HG03432 (cell line): Measurements from ENCODE around the gene DIPK1A.
"Not testable (repeated sequence)": the region's sequence is repeated elsewhere in the genome, so short reads cannot be mapped to it uniquely, and the experiment has no call there.

ENCODE experiments used
- ATAC-seq: cut with Tn5 transposase; IDR thresholded peaks from one replicate; pipeline ENCODE4 v1.9.1; 2021; ENCODE audit warnings: mild to moderate bottlenecking, moderate library complexity; ENCODE audit not compliant: unreplicated experiment

The DIPK1A gene

DNA sequence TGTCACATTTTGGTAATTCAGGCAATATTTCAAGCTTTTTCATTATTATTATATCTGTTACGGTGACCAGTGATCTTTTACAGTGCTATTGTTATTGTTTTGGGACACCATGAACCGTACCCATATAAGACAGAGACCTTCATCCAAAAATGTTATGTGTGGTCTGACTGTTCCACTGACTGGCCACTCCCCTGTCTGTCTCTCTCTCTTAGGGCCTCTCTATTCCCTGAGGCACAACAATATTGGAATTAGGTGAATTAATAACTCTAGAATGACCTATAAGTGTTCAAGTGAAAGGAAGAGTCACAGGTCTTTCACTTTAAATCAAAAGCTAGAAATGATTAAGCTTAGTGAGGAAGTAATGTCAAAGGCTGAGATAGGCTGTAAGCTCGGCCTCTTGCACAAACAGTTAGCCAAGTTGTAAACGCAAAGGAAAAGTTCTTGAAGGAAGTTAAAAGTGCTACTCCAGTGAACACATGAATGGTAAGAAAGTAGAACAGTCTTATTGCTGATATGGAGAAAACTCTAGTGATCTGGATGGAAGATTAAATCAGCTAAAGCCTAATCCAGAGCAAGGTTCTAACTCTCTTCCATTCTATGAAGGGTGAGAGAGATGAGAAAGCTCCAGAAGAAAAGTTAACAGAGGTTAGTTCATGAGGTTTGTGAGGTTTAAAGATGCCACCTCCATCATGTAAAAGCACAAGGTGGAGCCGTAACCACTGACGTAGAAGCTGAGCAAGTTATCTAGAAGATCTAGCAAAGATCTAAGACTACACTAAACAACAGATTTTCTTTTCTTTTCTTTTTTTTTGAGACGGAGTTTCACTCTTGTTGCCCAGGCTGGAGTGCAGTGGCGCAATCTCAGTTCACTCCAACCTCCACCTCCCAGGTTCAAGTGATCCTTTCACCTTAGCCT, 19.7 kb upstream of the DIPK1A start:
- ATAC-seq: peak; percentile 67

DNA sequence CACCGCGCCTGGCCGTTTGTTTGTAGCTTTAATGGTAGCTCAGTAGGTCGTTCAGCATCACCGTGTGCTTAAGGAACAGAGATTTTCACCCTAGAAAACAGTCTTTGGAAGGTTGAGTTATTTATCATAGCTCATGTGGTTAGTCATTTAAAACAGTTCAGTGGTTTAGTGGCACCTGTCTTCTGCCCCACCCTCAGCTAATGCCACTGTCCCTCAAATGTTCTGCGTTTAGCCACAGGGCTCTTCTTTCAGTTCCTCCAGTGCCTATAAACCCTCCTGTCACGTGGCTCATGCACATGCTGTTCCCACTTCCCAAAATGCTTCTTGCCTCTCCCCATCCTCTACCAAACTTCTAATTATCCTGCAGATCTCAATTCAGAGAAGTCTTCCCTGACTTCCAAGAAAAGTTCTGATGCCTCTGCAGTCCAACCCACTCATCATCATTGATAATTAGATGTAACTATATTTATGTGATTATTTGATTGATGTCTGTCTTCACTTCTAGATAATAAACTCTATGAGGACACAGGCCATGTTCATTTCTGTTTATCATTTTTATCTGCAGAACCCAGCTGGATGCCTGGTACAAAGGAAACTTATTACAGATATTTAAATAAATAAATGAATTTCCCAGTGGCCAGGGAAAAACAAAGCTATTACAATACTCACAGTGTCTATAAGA, 14.4 kb upstream of the DIPK1A start:
- peak; percentile 82 for ATAC-seq

- ATAC-seq: not testable (repeated sequence)
Measured at GRCh38 chr1:92974112-92974511, 12.8 kb upstream of the DIPK1A start.

DNA sequence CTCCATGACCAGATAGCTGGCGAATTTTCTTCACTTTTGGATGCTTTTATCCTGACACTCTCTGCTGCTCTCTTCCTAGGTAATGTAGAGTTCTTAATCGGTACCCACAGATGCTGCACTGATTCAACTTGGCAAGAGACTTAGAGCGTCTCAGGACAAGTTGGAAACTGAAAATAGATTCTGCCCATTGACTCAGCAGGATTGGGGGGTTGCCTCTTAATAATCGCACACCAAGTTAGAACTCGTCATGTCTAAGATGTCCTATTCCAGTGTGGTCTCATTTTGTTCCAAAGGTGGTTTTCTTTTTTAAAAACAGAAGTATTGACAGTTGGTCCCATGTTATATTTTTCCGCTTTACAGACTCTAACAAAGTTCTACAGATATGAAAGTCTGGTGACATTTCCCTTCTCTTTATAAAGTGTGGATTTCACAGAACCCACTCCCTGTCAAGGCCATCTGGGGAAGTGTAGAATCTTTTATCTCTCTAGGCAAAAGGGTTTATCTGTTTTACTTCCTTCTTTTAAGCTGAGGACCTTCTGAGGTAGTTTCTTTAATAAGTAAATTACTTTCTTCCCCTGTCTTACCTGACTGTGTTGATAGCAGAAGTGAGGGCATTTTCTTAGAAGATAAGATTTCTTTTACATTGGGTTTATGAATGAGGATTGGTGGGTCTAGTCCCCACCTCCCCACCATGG, 12.1 kb upstream of the DIPK1A start:
- no peak for ATAC-seq

DNA sequence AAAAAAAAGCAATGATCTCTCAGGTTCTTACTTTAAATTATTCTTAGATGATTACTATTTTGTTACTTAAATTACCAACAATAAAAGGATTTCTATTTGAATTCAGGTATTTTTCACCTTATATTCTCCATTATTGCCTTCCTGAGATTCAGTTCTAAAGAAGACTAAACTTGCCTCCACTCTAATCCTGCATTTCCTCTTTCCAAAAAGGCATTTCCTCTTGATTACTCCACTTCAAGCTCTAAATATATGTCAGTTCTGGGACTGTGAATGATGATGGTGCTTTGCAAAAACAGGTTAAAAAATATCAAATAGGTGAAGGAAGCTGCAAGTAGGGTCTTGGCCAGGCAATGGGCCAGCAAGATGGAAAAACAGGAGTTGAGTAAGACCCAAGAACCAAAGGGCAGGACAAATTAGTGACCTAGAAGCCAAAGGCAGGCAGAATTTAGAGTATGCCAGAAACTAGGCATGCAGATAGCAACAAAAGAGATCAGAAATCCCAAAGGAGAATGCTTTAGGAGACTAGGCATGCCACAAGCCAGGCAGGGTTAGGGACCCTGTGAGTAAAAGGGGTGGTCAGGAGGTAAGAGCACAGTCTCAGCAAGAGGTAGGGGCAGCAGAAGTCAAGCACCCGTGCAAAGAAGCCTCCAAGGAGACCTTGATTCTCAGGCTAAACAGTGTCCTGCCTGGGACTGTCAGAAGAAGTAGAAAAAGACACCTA, 11.3 kb upstream of the DIPK1A start:
- no peak for ATAC-seq

DNA sequence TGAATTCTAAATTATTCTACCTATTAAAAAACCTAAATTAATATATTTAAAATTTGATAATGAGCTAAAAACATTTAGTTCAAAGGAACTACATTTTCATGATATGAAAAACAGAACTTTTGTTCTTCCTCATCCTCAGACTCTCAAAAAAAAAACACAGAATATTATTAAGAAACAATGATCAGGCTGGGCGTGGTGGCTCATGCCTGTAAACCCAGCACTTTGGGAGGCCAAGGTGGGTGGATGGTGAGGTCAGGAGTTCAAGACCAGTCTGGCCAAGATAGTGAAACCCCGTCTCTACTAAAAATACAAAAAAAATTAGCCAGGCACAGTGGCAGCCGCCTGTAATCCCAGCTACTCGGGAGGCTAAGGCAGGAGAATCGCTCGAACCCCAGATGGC, 10.7 kb upstream of the DIPK1A start:
- not testable (repeated sequence) for ATAC-seq

- ATAC-seq: no peak
Measured at GRCh38 chr1:92970990-92971689, 9.9 kb upstream of the DIPK1A start.

DNA sequence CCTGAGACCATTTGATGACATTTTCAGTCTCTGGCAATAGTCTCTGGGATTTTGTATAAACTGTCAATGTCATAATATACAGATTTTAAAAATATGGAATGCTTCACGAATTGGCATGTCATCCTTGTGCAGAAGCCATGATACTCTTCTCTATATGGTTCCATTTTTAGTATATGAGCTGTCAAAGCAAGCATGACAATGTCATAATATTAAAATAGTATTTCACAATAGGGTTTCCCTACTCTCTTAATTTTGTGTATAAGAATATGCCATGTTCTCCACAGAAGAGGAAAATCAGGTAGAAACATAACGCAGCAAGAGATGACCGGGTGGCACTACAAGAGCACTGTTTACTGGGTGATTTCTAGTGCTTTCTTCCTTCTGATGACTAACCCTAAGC, 8.3 kb upstream of the DIPK1A start:
- ATAC-seq: no peak

- peak; percentile 70 for ATAC-seq
Measured at GRCh38 chr1:92968138-92969032, 7.1 kb upstream of the DIPK1A start.

GRCh38 chr1:92964998-92965397, 3.7 kb upstream of the DIPK1A start:
- ATAC-seq: no peak

GRCh38 chr1:92964316-92964715, 3.1 kb upstream of the DIPK1A start:
- no peak for ATAC-seq

DNA sequence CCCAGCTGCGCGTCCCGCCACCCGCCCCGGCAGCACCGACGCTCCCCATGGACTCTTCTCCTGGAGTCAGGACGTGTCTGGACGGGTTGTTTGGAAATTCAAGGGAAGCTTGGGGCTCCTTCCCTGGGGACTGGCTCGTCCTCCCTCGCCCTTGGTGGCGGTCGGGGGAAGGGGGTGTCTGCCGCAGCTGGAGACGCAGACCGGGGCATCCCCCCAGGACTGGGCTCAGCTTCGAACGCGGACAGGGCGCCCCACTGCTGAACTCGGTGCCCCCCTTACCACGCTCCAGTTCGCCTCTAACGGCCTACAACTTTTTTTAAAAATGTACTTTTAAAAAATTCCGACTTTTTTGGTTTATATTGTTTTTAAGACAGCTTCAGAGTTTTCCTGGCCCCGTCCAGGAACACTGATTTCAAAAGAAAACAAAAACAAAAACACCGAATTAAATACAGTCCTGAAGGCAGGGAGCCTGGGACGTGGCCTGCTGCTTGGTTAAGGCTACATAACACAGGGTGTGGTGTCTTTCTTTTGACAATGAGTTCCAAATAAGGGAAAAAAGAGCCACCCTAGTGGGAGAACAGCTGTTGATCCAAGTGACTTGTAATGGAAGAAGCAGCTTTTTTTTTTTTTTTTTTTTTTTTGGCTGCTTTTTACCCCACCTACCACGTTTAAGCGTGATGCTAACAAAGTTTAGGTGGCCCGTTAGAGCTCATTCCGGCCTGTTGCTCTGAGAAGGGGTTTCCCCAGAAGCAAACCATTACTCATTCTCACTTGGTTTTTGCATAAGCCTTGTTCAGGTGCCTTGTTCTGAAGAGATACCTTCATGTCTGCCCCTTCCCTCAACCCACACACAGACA, 862 bp upstream of the DIPK1A start:
- peak; percentile 49 for ATAC-seq

DNA sequence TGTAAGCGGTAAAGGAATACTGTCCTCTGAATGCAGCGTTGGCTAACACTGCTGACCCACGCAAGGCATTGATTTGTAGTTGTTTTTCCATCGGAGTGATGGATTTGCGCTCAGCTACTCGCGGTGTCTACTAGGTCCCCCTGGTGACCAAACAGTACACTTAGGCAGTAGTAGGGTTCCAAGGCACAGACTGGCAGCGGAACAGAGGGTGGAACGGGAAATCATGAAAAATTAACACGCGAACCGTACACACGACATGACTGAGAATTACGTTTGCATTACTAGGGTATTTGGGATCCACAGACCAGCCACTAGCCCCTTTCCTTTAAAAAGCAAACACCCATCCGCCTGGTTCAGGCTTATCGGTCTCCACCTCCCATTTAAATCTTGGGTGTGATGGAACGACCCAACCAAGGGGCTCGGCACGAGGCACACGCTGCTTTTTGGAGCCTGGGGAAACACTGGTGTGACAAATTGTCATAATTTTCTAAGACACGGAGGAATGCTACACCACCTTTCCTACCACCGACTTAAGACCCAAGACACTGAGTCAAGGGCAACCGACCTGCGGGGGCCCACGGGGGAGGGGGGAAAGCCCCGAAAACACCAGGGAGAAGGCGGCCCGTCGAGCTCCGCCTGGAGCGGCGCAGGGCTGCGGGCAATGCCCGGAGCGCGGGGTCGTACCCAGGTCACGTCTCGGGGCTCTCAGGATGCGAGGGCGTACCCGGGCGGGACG, 699 bp downstream of the DIPK1A start:
- peak; percentile 39 for ATAC-seq

DNA sequence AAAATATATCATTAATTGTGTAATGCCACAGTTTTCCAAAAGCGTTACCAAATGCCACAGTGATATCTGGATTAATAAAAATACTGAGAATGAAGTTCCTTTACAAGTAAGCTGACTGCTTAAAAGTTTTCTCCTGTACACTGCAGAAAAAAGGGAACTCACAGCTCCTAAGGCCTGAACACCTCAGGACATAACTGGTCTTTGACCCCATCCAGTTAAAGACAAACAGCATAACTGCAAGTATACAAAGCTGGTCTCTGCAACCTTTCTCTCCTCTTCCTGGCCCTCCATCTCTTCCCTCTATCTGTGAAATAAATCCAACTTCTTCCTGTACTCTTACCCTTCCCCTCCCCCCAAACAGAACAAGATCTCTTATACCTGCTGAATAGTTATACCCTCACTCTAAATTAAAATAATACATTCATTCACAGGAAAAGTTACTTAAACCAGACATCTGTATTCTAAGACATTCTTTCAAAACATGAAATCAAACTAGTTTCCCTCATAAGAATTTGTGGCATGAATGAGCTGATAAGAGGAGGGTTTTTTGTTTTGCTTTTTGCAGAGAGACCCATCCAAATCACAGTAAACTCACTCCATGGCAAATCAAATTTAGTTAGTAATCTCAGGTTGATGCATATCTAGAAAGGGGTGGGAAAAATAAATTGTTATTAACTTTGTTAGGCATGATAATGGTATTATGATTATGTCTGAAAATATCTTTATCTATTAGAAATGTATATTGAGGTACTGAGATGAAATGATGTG, 2.9 kb downstream of the DIPK1A start:
- no peak for ATAC-seq

- ATAC-seq: no peak
Measured at GRCh38 chr1:92957030-92957734, 4.1 kb downstream of the DIPK1A start.

DNA sequence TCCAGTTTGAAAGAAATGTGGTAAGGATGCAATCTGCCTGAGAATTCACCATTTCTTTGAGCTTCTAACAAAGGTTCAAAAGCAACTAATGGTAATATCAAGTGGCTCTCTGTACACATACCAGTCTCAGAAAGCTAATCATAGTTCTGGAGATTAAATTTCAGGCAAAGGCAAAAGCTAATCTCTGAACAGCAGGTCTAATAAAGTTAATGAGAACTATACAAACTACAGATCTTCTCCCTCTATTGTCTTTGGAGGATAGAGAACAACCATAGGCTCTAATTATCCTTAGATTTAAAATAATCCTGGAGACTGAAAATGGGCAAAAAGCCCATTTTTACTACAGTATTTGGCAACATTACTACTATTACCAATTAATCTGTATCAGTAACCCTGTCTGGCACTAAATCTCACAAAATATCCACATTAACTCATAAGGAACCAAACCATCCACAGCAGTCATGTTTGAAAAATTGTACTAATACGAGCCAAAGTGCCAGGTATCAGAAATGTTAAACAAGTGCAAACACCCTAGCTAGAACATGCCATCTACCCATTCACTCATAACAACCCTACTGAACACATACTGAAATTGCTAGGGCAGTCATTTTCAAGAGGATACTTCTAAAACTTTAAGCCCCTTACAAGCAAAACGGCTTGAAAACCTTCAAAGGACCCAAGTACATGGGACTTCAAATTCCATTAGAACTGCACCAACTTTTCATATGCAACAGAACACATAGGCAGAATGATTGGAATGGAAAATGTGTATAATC, 4.8 kb downstream of the DIPK1A start:
- ATAC-seq: no peak
